ENCODE data around the gene VDR.

DNA sequence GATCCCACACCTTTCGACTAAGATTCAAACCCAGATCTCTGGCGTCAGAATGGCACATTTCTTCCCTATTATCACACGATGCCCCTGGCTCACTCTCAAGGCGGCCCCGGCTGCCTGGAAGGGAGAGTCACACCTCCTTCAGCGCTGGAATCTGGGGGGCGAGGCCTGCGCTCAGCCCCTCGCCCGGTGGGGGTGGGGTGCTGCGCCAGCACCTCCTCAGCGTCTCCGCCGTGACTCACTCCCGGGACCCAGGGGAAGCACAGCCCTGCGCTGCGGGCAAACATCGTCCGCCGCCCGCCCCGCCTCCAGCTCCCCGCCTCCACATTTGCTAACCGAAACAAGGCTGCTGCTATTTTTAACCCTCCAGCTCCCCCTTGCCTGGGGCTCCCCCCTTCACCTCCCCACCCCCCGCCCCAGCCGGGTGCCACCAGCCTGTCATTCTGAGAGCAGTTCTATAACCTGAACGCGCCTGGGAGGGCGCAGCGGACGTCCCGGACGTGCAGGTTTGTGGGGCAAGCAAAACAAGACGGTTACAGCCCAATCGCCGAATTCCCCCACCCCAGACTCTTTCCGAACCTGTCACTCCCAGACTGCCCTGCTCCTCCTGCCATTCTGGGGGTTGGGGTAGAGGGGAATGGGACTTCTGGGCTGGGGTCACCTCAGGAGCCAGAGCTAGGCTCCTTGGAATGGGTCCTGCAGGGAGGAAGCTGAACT, 91.8 kb downstream of the VDR start:
- TF ChIP-seq ZNF274 (IDR thresholded peaks at IDR 0.05; ENCODE audit: low read depth, low read length): no peak
- no peak for TF ChIP-seq YY1 (IDR thresholded peaks at IDR 0.05; ENCODE audit: insufficient read depth, insufficient read length)
- TF ChIP-seq SUZ12 (IDR thresholded peaks at IDR 0.05; ENCODE audit: extremely low read depth, insufficient read depth, insufficient read length): no peak

All from NT2/D1 (cell line).